Daoy (cell line): Measurements from ENCODE around the gene FXYD3. TPM values are rescaled to one million over a fixed set of nuclear protein-coding genes. Genes with fewer than 3 reads are reported as not detected.

ENCODE experiments used
- DNase-seq: peaks from one replicate; pipeline ENCODE4 v3.0.0-alpha.2; 2015; ENCODE audit warnings: low read depth
- total RNA-seq: library from RNA; depleted of rRNA; stranded (reverse); fragments of >200 nt; shearing (Covaris generic); gene quantifications from 2 replicates; pipeline ENCODE4 v1.2.3, GENCODE V29; 2014; rRNA removed

The FXYD3 gene
- total RNA-seq: not detected in 2 replicates

- no peak for DNase-seq
Measured at GRCh38 chr19:35115177-35115951, at the start of gene FXYD3. Gene FXYD3 (plus strand): TSS chr19:35115823. CDS start chr19:35119377, 3,554 bp downstream.

- no peak for DNase-seq
Measured at GRCh38 chr19:35066121-35066520, 49.5 kb upstream of the FXYD3 start.

GRCh38 chr19:35066691-35067563 lies 48.7 kb upstream of the FXYD3 start:
- peak; percentile 92 for DNase-seq

- DNase-seq: no peak
Measured at GRCh38 chr19:35068941-35069634, 46.5 kb upstream of the FXYD3 start.

- no peak for DNase-seq
Measured at GRCh38 chr19:35069696-35070095, 45.9 kb upstream of the FXYD3 start.

GRCh38 chr19:35070471-35070870 lies 45.2 kb upstream of the FXYD3 start:
- DNase-seq: no peak

GRCh38 chr19:35073516-35073915 lies 42.1 kb upstream of the FXYD3 start:
- DNase-seq: no peak

DNA sequence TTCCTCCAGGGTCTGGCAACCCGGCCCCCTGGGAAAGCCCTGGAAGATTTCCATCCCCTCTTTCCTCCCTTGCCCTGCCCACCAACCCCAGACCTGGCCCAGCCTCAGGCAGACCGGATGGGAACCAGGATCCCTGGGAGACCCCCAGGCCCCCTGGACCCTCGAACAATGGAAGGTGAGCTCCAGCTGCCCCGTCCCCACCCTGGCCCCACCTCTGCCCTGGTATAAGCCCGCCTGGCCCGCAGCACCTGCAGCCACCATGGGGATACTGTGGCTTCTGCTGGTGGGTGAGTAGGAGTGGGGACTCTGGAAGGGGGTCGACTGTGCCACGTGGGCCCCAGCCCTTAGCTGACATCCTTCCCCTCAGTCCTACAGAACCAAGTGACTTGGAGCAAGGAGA lies 41.7 kb upstream of the FXYD3 start:
- DNase-seq: no peak

- DNase-seq: no peak
Measured at GRCh38 chr19:35074426-35075201, 41.0 kb upstream of the FXYD3 start.

GRCh38 chr19:35075202-35076025 lies 40.2 kb upstream of the FXYD3 start:
- DNase-seq: no peak

GRCh38 chr19:35076026-35076370 lies 39.6 kb upstream of the FXYD3 start:
- no peak for DNase-seq

DNA sequence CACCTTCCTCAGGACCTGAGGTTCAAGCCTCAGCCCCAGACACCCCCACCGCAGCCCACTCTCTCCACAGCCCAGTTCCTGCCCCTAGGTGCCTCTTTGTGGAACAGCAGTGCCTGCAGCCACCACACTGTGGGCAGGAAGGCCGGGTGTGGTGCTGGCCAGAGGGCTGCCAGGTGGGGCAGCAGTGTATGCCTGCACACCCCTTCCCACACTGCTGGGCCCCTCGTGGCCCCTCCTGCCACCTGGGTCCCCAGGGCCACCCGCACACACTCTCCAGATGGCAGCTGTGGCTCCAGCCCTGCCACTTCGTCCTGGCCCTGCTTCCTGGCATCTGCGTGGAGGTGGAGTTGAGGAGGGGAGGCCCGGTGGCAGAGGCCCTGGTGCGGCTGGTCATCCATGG lies 39.0 kb upstream of the FXYD3 start:
- no peak for DNase-seq

GRCh38 chr19:35077411-35078223 lies 38.0 kb upstream of the FXYD3 start:
- no peak for DNase-seq

- DNase-seq: no peak
Measured at GRCh38 chr19:35079826-35080225, 35.8 kb upstream of the FXYD3 start.

DNA sequence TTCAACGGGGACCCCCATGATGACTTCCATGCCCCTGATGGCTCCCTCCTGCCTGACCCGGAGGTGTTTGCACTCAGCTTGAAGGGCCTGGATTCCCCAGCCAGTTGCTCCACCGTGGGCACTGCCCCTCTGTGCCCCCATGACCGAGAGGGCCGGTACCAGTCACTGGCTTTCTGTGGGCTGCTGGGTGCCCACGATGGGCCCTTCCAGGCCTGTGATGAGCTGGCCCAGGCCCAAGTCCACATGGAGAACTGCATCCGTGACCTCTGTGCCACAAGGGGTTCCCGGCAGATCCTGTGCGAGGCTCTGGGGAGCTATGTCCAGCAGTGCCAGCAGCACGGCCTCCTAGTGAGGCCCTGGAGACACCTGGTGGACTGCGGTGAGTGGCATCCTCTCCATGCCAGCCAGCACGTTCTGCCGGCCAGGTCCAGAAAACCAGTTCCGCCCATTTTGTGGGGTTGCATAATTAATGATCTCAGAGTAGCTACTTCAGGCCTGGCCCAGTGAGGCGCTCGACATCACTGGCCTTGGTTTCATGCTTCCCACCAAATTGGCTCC lies 34.9 kb upstream of the FXYD3 start:
- DNase-seq: no peak

DNA sequence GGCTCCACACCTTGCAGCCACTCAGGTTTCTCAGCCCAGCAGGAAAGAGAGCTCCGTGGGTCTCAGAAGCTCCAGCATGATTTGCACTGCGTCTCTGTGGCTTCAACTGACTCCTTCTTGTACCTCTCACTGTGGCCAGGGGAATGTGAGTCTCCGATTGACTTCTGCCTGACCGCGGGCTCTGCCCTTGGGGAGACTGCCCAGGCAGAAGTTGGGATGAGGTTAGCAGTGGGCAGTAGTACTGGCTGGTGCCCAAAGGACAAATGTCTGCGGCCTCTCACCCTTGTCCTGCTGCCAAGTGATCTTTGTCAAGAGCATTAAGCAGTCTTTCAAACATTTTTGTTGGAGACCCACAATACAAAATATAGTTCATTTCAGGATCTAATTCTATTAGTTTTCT lies 34.4 kb upstream of the FXYD3 start:
- DNase-seq: no peak

GRCh38 chr19:35083691-35084508 lies 31.7 kb upstream of the FXYD3 start:
- no peak for DNase-seq

GRCh38 chr19:35084509-35084762 lies 31.2 kb upstream of the FXYD3 start:
- DNase-seq: no peak

GRCh38 chr19:35085947-35086346 lies 29.7 kb upstream of the FXYD3 start:
- no peak for DNase-seq
